Uterus (tissue), 4 donors: ENCODE measurements around the gene TTC23. TPM values are rescaled to one million over a fixed set of nuclear protein-coding genes. Genes with fewer than 3 reads are reported as not detected.

ENCODE experiments used
- DNase-seq, 2 donors: peaks; one replicate each; pipeline ENCODE4 v3.0.0-alpha.2; 2019 to 2020
- H3K27ac ChIP-seq, 2 donors: fragments of 200-600 bp; sonication (generic); 1 replicate in 1 of 2; 2 replicates in 1 of 2; pipeline ENCODE4 v1.5.1; 2016 to 2018
- H3K27me3 ChIP-seq, 2 donors: fragments of 200-600 bp; sonication (generic); one replicate each; pipeline ENCODE4 v1.5.1; 2018 to 2019; ENCODE audit warnings: control low read depth in 1 of 2
- H3K36me3 ChIP-seq, 2 donors: fragments of 200-600 bp; sonication (generic); one replicate each; pipeline ENCODE4 v1.5.1; 2019; ENCODE audit warnings: control low read depth in 1 of 2
- H3K4me1 ChIP-seq, 2 donors: fragments of 200-600 bp; sonication (generic); one replicate each; pipeline ENCODE4 v1.5.1; 2018 to 2019; ENCODE audit warnings: control low read depth in 1 of 2
- H3K4me3 ChIP-seq, 2 donors: fragments of 200-600 bp; sonication (generic); 1 replicate in 1 of 2; 2 replicates in 1 of 2; pipeline ENCODE4 v1.5.1; 2018 to 2019; ENCODE audit warnings: mild to moderate bottlenecking in 1 of 2
- H3K9me3 ChIP-seq, 2 donors: fragments of 200-600 bp; sonication (generic); one replicate each; pipeline ENCODE4 v1.5.1; 2019; ENCODE audit warnings: control low read depth in 1 of 2
- POLR2A ChIP-seq, 2 donors: fragments of 450-650 bp; IDR thresholded peaks; one replicate each; pipeline ENCODE4 v1.6.1; 2016; ENCODE audit warnings: antibody characterized with exemption in 2 of 2, mild to moderate bottlenecking in 1 of 2, moderate library complexity in 1 of 2
- intact Hi-C: fragments of 100-400 bp; cut with DNase I; formaldehyde crosslinking; loops from one replicate; pipeline ENCODE4 v1.15.1; 2023; ENCODE audit warnings: low total_unique reads
- total RNA-seq, 4 donors: library from RNA; depleted of rRNA in 3 of 4; stranded (reverse); fragments of >200 nt in 3 of 4; gene quantifications; one replicate each; pipeline versions ENCODE4 v1.1.0 to v1.2.4, GENCODE V29; 2014 to 2023
- TF ChIP-seq, protein P1 (sequence below), 4 experiments: fragments of 200-600 bp in 2 of 4; fragments of 450-650 bp in 2 of 4; sonication (generic) in 2 of 4; IDR thresholded peaks; one replicate each; pipeline ENCODE4 v1.5.1; 2016 to 2019; ENCODE audit warnings: antibody characterized with exemption in 4 of 4, mild to moderate bottlenecking in 2 of 4, moderate library complexity in 1 of 4
- donor health status: DM: yes; HTN: yes; CAD: no.

The TTC23 gene
- total RNA-seq, 4 donors from 2014 or later = 10.0 to 54.1 (median 31.0) TPM

DNA sequence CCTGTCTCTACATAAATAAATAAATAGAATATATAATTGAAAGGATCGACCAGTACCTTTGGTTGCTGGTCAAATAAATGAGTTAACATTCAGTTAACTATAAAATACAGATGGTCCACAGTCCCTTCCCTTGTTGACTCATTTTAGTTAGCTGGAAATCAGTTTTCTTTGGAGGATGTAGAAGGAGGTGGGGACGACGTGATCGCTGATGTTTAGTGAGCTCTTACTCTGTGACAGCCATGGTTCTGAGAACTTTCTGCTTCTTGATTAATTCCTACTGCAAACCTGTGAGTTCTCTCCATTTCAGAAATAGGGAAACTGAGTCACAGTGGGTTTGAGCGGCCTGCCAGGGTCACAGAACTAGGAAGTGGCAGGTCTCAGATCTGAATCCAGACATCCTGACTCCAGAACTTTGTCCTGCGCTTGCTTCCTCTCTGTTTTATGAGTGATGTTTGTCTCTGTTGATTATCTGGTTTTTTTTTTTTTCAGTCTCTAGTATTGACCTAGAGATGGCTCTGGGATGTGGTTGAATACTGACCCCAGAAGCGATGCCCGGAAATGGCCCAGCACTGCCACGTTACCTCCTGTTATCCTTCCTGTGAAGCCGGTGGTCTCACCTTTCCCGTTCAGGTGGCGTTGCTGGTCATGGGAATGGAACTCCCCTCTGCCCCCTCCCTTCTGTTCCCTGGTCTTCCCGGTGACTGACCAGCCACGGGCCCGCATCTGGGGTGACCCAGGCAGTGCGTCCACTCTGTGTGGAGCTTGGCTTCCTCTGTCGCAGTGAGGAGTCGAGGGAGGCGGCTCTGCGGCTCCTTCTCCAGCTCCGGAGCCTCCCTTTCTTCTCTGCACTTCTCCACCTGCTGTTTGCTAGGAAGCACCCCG lies 126.3 kb downstream of the TTC23 start:
- no peak for DNase-seq
- Histone ChIP-seq H3K4me3 (peak overlapping the region in 1 of 2 donors; percentile 8), H3K27ac (peak overlapping the region; percentile 75 to 85), H3K27me3 (no peaks in the 10 kb centered on the region), H3K9me3 (no peaks in the 10 kb centered on the region), H3K4me1 (peaks cover 4 to 18% of the 10 kb centered on the region in 2 donors), H3K36me3 (no peaks in the 10 kb centered on the region)
- TF ChIP-seq, protein P1, sequence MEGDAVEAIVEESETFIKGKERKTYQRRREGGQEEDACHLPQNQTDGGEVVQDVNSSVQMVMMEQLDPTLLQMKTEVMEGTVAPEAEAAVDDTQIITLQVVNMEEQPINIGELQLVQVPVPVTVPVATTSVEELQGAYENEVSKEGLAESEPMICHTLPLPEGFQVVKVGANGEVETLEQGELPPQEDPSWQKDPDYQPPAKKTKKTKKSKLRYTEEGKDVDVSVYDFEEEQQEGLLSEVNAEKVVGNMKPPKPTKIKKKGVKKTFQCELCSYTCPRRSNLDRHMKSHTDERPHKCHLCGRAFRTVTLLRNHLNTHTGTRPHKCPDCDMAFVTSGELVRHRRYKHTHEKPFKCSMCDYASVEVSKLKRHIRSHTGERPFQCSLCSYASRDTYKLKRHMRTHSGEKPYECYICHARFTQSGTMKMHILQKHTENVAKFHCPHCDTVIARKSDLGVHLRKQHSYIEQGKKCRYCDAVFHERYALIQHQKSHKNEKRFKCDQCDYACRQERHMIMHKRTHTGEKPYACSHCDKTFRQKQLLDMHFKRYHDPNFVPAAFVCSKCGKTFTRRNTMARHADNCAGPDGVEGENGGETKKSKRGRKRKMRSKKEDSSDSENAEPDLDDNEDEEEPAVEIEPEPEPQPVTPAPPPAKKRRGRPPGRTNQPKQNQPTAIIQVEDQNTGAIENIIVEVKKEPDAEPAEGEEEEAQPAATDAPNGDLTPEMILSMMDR (IDR thresholded peaks at IDR 0.05) = no peak
- TF ChIP-seq POLR2A (IDR thresholded peaks at IDR 0.05) = no peak
- intact Hi-C loops = no loop called here

DNA sequence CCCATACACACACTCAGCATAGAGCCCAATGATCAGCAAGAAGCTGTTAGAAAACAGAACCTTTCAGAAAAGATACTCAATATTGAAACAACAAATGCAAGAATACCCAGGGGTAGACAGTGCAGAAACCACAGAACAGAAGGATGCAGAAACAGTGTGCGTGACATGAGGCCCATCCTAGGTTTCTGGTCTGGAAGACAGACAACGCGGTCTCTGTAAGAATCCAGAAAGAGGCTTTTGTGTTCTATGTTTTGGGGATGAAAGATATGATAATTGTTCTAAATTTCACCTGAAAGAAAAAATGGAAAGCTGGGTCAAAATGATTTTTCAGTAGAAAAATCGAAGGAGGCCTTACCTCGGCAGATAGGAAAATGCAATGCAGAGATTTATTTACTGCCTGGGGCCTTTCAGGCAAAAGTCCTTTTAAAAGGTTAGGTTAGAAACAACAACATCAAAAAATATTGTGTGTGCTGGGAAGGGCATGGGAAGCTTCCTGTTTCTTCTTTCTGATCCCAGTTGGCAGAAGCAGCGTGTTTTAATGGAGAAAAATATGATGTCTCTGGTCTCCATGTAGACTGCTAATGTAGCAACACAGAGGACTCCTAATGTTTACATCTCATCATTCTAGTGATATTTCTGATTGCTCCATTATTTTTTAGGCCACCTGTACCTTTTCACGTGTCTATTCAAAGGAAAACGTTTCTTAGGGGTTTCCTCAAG lies 127.5 kb downstream of the TTC23 start:
- intact Hi-C loops = no loop called here
- no peak overlapping the region for H3K27ac ChIP-seq
- no peak overlapping the region for H3K4me3 ChIP-seq
- H3K4me1 ChIP-seq = peaks cover 4 to 18% of the 10 kb centered on the region in 2 donors
- no peaks in the 10 kb centered on the region for H3K36me3 ChIP-seq
- H3K9me3 ChIP-seq = no peaks in the 10 kb centered on the region
- DNase-seq = no peak
- TF ChIP-seq POLR2A (IDR thresholded peaks at IDR 0.05) = no peak
- TF ChIP-seq, protein P1 (IDR thresholded peaks at IDR 0.05) = no peak
- no peaks in the 10 kb centered on the region for H3K27me3 ChIP-seq

DNA sequence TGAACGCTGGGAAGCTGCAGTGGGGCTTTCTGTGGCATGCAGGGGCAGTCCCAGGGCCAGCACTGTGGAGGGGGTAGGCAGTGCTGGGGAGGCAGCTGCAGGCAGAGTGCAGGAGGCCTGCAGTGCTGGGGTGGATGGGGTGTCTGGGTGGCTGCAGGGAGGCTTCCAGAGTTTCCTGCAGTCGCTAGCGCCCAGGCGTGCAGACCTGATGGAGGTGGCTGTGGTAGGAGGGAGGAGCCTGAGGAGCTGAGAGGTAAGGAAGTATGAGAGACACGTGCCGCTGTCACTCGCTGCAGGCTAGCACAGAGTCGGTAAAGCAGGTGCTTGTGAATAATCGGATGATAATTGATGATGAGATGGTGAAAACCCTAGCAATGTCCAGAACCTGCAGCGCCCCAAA lies 128.2 kb downstream of the TTC23 start:
- H3K27ac ChIP-seq = no peak overlapping the region
- no peaks in the 10 kb centered on the region for H3K36me3 ChIP-seq
- no peaks in the 10 kb centered on the region for H3K27me3 ChIP-seq
- TF ChIP-seq POLR2A (IDR thresholded peaks at IDR 0.05) = no peak
- TF ChIP-seq, protein P1 (IDR thresholded peaks at IDR 0.05) = no peak
- DNase-seq = no peak
- no peaks in the 10 kb centered on the region for H3K9me3 ChIP-seq
- intact Hi-C loops = no loop called here
- H3K4me1 ChIP-seq = peaks cover 4 to 18% of the 10 kb centered on the region in 2 donors
- H3K4me3 ChIP-seq = no peak overlapping the region

DNA sequence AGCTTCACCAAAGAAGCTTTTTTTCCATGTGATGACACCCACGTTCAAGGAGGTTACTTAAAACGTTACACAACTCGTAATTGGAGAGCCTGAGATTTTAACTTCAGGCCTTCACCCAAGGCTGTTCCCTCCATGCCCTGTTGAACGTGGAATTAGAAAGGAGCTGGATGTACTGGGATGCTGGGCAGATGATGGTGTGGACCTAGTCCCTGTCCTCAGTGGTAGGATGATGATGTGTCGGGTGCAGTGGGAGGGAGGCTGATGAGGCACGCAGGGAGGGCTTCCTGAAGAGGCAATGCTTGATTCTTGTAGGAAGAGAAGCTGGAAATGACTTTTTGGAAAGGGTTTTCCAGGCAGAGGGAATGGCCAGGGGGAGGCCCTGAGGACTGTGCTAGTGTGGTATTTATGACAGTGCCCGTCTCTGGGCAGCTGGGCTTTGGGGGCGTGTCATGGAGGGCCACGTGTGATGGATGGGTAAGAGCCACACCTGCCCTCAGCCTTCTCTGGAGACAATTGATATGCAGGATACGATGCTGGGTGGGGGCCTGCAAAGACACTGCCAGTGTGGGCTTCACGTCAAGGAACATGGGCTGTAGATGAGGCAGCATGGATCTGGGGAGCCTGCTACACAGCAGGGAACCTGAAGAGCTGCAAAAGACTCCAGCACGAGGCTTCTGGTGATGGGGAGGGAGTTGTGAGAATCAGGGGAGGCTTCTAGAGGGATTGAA lies 129.2 kb downstream of the TTC23 start:
- TF ChIP-seq, protein P1 (IDR thresholded peaks at IDR 0.05) = no peak
- TF ChIP-seq POLR2A (IDR thresholded peaks at IDR 0.05) = no peak
- DNase-seq = no peak
- H3K4me1 ChIP-seq = peaks cover 4 to 18% of the 10 kb centered on the region in 2 donors
- no peaks in the 10 kb centered on the region for H3K36me3 ChIP-seq
- H3K27me3 ChIP-seq = no peaks in the 10 kb centered on the region
- H3K4me3 ChIP-seq = no peak overlapping the region
- no peaks in the 10 kb centered on the region for H3K9me3 ChIP-seq
- no peak overlapping the region for H3K27ac ChIP-seq
- intact Hi-C loops = no loop called here
